SW 1271 (cell line): Measurements from ENCODE around the gene KCTD10.

Experiments used
- DNase-seq, 2 experiments: peaks; one replicate each; lab custom pipeline; 2025; lab: John Stamatoyannopoulos, UW

Gene KCTD10

GRCh38 chr12:109494348-109494881 lies 17.3 kb upstream of the KCTD10 start:
- DNase-seq, result no peak

- DNase-seq, result no peak
These were observed 16.8 kb upstream of the KCTD10 start for GRCh38 chr12:109493938-109494337.

GRCh38 chr12:109493090-109493489 lies 16.0 kb upstream of the KCTD10 start:
- no peak for DNase-seq

GRCh38 chr12:109492371-109492770 lies 15.3 kb upstream of the KCTD10 start:
- DNase-seq, result no peak

GRCh38 chr12:109491671-109492070 lies 14.6 kb upstream of the KCTD10 start:
- DNase-seq, result no peak

GRCh38 chr12:109489955-109490565 lies 13.0 kb upstream of the KCTD10 start:
- DNase-seq, result no peak

- DNase-seq, result no peak
These were observed 12.2 kb upstream of the KCTD10 start for GRCh38 chr12:109489016-109489954.

GRCh38 chr12:109488051-109488665 lies 11.1 kb upstream of the KCTD10 start:
- DNase-seq, result no peak

- no peak for DNase-seq
These were observed 10.3 kb upstream of the KCTD10 start for GRCh38 chr12:109487181-109488050.

- DNase-seq, result no peak
These were observed 8.1 kb upstream of the KCTD10 start for GRCh38 chr12:109485201-109485600.

GRCh38 chr12:109483346-109483745 lies 6.2 kb upstream of the KCTD10 start:
- no peak for DNase-seq

GRCh38 chr12:109482894-109483293 lies 5.8 kb upstream of the KCTD10 start:
- no peak for DNase-seq

GRCh38 chr12:109482491-109482890 lies 5.4 kb upstream of the KCTD10 start:
- DNase-seq, result no peak

GRCh38 chr12:109481863-109482262 lies 4.8 kb upstream of the KCTD10 start:
- no peak for DNase-seq

- no peak for DNase-seq
These were observed 3.3 kb upstream of the KCTD10 start for GRCh38 chr12:109480356-109480755.

- no peak for DNase-seq
These were observed 2.7 kb upstream of the KCTD10 start for GRCh38 chr12:109479761-109480160.

GRCh38 chr12:109477963-109478315 lies 839 bp upstream of the KCTD10 start:
- no peak for DNase-seq

GRCh38 chr12:109476807-109477184 lies 304 bp downstream of the KCTD10 start:
- no peak for DNase-seq

- no peak for DNase-seq
These were observed 900 bp downstream of the KCTD10 start for GRCh38 chr12:109475993-109476806.

- no peak for DNase-seq
These were observed 2.0 kb downstream of the KCTD10 start for GRCh38 chr12:109475121-109475520.
